Sigmoid colon (tissue), 4 donors: ENCODE results near the gene PAX2.

ENCODE experiments used
- EP300 ChIP-seq, 4 donors: sonication (generic); formaldehyde crosslinking; IDR thresholded peaks; one replicate each; pipeline ENCODE4 v1.6.1; 2017; ENCODE audit warnings: antibody characterized with exemption in 4 of 4
- POLR2A ChIP-seq, 2 donors: fragments of 450-650 bp; IDR thresholded peaks; one replicate each; pipeline ENCODE4 v1.6.1; 2016; ENCODE audit warnings: antibody characterized with exemption in 2 of 2, mild to moderate bottlenecking in 2 of 2, moderate library complexity in 2 of 2
- TF ChIP-seq, protein P1 (sequence below), 4 experiments: fragments of 450-650 bp in 3 of 4; fragments of 200-600 bp in 1 of 4; IDR thresholded peaks; one replicate each; pipeline ENCODE4 v1.5.1; 2016 to 2019; ENCODE audit warnings: antibody characterized with exemption in 4 of 4, mild to moderate bottlenecking in 3 of 4, moderate library complexity in 2 of 4

DNA sequence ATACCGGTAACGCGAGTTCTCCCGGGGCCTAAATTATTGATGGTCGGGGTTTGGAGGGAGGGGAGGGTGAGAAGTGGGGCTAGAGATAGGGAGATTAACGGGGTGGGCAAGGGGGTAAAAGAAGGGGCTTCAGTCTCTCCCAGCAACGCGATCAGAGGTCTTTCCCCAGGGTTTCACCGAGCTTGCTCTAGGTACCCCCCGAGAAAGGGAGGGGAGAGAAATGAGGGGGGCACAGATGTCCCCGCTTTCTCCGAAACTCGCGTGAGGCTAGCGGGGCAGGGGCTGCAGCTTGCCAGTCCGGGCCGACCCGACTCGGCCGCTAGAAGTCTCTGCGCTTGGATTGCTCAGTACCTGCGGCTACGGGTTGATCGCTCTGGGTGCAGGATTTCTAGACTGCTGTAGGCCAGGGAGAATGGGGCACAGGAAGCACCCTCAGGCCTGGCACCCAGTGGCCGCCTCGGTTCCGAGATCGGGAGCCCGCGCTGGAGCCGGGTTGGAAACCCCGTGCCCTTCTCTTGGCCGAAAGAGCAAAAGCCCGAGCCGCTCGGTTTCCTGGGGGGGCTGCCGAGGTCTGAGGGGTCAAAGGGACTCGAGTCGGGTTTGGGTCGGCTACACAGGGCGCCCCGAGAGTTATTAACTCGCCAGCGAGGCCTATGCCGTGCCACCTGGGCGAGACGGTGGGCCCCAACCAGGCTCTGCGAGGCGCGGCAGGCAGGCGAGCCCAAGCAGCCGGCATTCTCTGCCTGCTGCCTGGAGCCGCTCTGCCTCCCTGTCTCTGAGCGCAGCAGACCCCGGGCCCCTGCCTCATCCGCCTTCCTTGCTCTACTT, 3.1 kb downstream of the PAX2 start:
- TF ChIP-seq, protein P1, sequence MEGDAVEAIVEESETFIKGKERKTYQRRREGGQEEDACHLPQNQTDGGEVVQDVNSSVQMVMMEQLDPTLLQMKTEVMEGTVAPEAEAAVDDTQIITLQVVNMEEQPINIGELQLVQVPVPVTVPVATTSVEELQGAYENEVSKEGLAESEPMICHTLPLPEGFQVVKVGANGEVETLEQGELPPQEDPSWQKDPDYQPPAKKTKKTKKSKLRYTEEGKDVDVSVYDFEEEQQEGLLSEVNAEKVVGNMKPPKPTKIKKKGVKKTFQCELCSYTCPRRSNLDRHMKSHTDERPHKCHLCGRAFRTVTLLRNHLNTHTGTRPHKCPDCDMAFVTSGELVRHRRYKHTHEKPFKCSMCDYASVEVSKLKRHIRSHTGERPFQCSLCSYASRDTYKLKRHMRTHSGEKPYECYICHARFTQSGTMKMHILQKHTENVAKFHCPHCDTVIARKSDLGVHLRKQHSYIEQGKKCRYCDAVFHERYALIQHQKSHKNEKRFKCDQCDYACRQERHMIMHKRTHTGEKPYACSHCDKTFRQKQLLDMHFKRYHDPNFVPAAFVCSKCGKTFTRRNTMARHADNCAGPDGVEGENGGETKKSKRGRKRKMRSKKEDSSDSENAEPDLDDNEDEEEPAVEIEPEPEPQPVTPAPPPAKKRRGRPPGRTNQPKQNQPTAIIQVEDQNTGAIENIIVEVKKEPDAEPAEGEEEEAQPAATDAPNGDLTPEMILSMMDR (IDR thresholded peaks at IDR 0.05): no peak
- TF ChIP-seq POLR2A (IDR thresholded peaks at IDR 0.05): no peak
- no peak for TF ChIP-seq EP300 (IDR thresholded peaks at IDR 0.05)
